Hippocampal formation (tissue), 2 donors: ENCODE results near the gene EEFSEC.

ENCODE experiments used
- DNase-seq, 2 donors: peaks; one replicate each; lab custom pipeline; 2025; lab: John Stamatoyannopoulos, UW

The EEFSEC gene

GRCh38 chr3:128392818-128393544, 239.7 kb downstream of the EEFSEC start:
- no peak for DNase-seq

GRCh38 chr3:128394033-128394432, 240.8 kb downstream of the EEFSEC start:
- DNase-seq = no peak

GRCh38 chr3:128395046-128395445, 241.8 kb downstream of the EEFSEC start:
- no peak for DNase-seq

GRCh38 chr3:128395500-128396162, 242.3 kb downstream of the EEFSEC start:
- peak in 1 of 2 donors; percentile 14 for DNase-seq

DNA sequence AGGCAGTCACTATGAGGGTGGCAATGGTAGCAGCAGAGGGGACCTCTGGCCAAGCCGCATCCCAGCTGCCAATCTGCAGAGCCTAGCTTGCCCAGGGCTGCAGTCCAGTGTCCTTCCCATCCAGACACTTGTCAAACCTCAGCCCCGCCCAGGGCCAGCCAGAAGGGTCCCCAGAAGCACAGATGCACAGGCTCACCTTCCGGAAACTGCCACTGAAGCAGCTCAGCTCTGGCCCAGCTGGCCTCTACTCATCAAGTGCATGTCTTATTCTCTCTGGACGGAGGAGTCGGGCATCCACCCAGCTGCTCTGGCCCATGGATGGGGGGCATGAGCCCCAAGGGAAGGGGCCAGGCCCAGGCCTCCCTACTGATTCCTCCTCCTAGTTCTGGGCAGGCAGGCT, 244.2 kb downstream of the EEFSEC start:
- no peak for DNase-seq

GRCh38 chr3:128398586-128398985, 245.3 kb downstream of the EEFSEC start:
- no peak for DNase-seq

DNA sequence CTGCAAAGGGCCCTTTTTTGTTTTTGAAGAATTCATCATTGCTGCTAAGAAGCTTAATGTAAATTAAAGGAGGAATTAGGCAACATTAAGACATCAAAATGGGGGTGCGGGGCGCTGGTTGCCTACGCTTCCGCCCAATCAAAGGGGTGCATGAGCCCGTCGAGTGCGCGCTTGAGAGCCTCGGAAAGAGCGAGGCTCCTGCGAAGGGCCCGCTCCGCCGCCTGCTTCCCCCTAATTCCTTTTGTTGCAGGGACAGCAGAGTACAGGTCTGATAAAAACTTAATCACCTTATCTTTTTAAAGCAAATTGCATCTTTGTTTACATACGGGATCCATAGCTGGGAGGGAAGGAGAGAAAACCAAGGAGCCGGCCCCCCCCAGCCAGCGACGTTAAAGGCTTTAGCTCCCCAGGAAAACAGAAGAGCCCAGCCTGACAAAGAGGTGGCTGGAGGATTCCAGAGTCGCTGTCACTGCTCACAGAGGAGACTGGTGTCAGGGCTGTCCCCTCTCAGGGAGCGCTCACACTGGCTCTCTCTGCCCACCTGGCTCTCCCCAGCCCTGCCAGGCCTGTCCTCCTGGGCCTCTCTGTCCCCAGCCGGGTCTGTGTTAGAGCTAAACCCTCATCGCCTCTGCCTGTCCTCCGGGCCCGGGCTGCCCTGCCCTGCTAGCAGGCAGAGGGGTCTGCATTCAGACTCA, 246.1 kb downstream of the EEFSEC start:
- DNase-seq = no peak

DNA sequence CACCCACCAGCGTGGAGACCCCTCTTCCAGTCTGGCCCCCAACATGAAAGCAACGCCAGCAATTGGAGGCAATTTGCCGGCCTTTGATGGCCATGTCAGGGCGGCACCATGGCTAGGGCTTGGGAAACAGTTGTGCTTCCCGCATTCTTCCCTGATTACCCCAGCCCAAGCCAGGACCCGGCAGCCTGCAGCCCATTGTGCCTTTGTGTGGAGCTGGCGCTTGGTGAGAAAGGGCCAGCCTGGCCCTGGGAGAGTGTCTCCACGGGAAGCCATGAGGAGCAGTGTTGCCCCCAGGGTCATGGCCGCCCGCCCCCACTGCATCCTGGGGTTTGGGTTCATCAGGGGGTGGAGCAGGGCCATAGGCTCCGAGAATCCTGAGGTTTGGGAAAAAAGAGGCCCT, 247.4 kb downstream of the EEFSEC start:
- no peak for DNase-seq

- DNase-seq = no peak
These were observed 249.0 kb downstream of the EEFSEC start for GRCh38 chr3:128402319-128402718.

- DNase-seq = no peak
These were observed 249.7 kb downstream of the EEFSEC start for GRCh38 chr3:128402998-128403397.

- DNase-seq = no peak
These were observed 251.2 kb downstream of the EEFSEC start for GRCh38 chr3:128404276-128405068.

DNA sequence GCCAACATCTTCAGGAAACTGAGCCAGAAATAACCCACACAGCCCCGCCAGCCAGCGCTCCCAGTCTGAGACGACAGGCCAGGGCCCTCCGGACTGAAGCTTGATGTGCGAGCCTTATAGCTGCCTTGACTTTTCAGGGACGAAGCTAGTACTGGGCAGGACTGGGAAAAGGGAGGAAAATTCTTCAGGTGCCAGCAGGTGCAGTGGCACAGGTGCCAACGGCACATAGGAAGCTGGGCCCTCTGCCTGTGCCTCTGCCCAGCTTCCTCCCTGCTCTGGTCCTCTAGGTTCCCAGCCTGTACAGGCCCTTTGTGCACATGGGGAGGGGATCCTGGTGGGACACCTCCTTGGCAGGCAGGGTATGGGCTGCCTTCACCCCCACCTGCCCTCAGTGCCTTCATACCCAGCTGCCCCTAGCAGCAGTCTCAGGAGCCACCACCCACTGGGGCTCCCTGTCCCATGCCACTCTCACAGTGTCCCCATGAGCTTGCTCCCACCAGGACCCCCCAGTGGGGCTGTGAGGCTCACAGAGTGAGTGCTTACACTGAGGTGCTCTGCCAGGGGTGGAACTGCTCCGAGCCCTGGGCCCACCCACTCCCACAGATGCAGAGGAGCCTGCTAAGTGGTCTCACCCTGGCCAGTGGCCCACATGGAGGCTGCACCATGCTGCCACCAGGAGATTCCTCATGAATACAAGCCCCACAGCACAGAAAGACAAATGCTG, 252.4 kb downstream of the EEFSEC start:
- DNase-seq = no peak

DNA sequence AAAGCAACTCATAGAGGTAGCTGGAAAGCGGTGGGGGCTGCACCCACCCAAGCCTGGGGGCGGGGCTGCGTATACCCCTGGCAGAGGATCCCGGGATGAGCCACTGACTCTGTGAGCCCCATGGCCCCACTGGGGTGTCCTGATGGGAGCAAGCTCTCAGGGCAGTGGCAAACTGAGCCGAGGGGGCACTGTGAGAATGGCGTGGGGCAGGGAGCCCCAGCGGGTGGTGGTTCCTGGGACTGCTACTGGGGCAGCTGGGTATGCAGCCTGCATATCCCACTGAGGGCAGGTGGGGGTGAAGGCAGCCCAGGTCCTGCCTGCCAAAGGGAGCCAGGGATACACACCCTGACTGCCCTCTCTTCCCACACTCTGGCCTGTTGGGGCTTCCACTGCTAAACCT, 254.0 kb downstream of the EEFSEC start:
- no peak for DNase-seq

DNA sequence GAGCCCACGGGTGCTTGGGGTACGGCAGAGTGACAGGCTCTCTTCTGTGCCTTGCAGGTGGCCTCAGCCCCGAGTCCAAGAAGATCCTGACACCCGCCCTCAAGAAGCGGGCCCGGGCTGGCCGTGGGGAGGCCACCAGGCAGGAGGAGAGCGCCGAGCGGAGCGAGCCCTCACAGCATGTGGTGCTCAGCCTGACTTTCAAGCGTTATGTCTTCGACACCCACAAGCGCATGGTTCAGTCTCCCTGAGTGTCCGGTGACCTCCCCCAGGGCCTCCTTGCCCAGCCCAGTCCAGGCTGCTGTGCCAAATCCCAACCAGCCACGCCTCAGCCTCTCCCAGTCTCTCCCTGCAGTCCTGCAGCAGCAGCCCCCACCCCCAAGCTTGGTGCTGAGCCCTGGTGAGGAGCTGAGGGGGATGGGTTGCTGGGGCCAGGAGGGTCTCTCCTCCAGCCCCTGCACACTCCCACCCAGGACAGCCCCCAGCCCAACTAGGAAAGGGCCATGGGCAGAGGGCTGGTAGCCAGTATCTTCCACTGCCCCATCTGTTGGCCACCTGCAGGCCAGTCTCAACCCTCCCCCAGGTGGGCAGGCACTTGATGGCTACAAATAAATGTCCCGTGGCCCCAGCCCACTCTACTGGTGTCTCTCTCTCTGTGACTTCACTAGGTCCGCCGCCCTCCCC, 254.9 kb downstream of the EEFSEC start:
- no peak for DNase-seq

GRCh38 chr3:128408693-128409623, 255.7 kb downstream of the EEFSEC start:
- DNase-seq = no peak

- DNase-seq = no peak
These were observed 256.6 kb downstream of the EEFSEC start for GRCh38 chr3:128409624-128410581.

GRCh38 chr3:128410669-128411573, 257.6 kb downstream of the EEFSEC start:
- DNase-seq = no peak
